ENCODE data around the gene MAPK6. TPM values are rescaled to one million over a fixed set of nuclear protein-coding genes. Genes with fewer than 3 reads are reported as not detected.
"Not testable (repeated sequence)": the region's sequence is repeated elsewhere in the genome, so short reads cannot be mapped to it uniquely, and the experiment has no call there.

MAPK6 gene
- total RNA-seq, 1 experiment from 2014 or later, result 35.9 TPM

DNA sequence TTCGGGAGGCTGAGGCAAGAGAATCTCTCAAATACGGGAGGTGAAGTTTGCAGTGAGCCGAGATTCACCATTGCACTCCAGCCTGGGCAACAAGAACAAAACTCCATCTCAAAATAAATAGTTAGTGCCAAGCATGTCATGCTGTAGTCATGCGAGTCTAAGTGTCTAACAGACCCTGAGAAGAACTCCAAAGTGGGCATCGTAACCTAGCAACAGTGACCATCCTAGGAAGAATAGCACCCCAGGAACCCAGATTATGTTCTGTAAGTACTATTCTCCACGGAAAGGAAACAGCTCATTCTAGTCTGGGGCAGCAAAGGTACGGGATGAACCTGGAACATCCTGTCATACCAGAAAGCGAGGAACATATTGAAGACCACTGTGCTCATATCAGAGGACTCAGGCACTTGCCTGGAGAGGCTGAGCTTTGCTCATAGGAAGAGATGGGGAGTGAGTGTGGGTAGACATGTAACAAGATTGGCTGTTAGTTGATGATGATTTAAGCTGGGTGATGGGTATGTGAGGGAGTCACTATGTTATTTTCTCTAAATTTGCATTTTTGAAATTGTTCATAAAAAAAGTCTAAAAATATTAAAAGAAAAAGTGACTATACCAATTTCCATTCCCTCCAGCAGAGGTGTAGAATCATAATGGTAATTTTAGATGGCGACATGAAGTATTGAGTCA, 61.8 kb downstream of the MAPK6 start:
- Mint-ChIP-seq H3K4me3 (ENCODE audit: low read depth, unreplicated experiment) (no peak overlapping the region), H3K36me3 (ENCODE audit: insufficient read depth, unreplicated experiment) (no peaks in the 10 kb centered on the region), H3K9me3 (ENCODE audit: low read depth, unreplicated experiment) (no peaks in the 10 kb centered on the region), H3K4me1 (ENCODE audit: low read depth, unreplicated experiment) (peaks cover 7% of the 10 kb centered on the region), H3K27ac (ENCODE audit: unreplicated experiment) (no peak overlapping the region), H3K27me3 (ENCODE audit: unreplicated experiment) (no peaks in the 10 kb centered on the region)
- TF ChIP-seq, protein P1, sequence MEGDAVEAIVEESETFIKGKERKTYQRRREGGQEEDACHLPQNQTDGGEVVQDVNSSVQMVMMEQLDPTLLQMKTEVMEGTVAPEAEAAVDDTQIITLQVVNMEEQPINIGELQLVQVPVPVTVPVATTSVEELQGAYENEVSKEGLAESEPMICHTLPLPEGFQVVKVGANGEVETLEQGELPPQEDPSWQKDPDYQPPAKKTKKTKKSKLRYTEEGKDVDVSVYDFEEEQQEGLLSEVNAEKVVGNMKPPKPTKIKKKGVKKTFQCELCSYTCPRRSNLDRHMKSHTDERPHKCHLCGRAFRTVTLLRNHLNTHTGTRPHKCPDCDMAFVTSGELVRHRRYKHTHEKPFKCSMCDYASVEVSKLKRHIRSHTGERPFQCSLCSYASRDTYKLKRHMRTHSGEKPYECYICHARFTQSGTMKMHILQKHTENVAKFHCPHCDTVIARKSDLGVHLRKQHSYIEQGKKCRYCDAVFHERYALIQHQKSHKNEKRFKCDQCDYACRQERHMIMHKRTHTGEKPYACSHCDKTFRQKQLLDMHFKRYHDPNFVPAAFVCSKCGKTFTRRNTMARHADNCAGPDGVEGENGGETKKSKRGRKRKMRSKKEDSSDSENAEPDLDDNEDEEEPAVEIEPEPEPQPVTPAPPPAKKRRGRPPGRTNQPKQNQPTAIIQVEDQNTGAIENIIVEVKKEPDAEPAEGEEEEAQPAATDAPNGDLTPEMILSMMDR (IDR thresholded peaks at IDR 0.05; ENCODE audit: unreplicated experiment), result no peak
- DNase-seq, result no peak
- intact Hi-C loops (cut with micrococcal nuclease; ENCODE audit: unreplicated experiment), result no loop called here
- CTCF ChIA-PET, result interaction anchor here (0.6 to 1.2 kb wide), 3 partner anchors 10 to 109 kb away, joined by 3 to 10 read pairs (median 4); partner anchors contain the start of gene LEO1
- BruUV-seq (replicated peaks), result no TSS peak

DNA sequence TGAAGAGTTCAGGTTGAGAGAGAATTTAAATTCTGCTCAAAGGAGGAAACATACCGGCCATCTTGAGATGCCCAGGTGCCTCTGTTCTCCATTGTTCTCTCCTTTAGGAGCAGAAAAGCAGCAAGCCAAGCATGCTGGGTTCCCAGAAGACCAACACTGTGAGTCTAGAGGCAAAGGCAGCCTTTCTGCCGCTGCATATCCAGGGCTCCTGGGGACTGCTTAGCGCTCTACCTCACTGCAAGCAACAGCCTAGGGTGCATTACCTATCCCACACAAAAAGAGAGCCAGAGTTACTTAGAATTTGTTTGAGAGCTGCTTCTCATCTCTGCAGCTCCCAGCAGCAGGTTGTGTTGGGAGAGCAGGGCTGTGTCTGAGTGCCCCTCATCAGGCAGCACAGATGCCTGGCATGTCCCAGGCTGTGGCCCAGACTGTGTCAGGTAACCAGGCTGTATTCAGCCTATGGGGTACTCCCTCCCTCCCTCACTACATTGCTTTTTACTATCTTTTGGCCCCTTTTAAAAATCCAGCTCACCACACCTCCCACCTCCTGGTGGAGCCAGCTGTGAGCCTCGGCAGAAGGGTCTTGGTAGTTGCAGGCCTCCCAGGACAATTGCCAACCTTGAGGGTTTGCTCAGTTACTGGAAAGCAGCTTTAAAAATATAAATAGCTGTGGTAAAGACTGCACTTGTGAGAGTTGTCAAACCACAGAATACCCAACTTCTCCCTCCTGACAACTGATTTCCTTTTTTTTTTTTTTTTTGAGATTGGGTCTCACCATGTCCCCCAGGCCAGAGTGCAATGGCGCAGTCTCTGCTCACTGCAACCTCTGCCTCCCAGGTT, 63.4 kb downstream of the MAPK6 start:
- no peak for DNase-seq
- no TSS peak for BruUV-seq (replicated peaks)
- H3K27ac Mint-ChIP-seq (ENCODE audit: unreplicated experiment), result no peak overlapping the region
- CTCF ChIA-PET, result interaction anchor here (0.5 kb wide), 1 partner anchor 33 kb away, joined by 3 read pairs; no protein-coding TSS in a partner anchor
- H3K9me3 Mint-ChIP-seq (ENCODE audit: low read depth, unreplicated experiment), result no peaks in the 10 kb centered on the region
- H3K36me3 Mint-ChIP-seq (ENCODE audit: insufficient read depth, unreplicated experiment), result no peaks in the 10 kb centered on the region
- no peaks in the 10 kb centered on the region for H3K4me1 Mint-ChIP-seq (ENCODE audit: low read depth, unreplicated experiment)
- no peak overlapping the region for H3K4me3 Mint-ChIP-seq (ENCODE audit: low read depth, unreplicated experiment)
- intact Hi-C loops (cut with micrococcal nuclease; ENCODE audit: unreplicated experiment), result no loop called here
- no peaks in the 10 kb centered on the region for H3K27me3 Mint-ChIP-seq (ENCODE audit: unreplicated experiment)
- TF ChIP-seq, protein P1 (IDR thresholded peaks at IDR 0.05; ENCODE audit: unreplicated experiment), result no peak

DNA sequence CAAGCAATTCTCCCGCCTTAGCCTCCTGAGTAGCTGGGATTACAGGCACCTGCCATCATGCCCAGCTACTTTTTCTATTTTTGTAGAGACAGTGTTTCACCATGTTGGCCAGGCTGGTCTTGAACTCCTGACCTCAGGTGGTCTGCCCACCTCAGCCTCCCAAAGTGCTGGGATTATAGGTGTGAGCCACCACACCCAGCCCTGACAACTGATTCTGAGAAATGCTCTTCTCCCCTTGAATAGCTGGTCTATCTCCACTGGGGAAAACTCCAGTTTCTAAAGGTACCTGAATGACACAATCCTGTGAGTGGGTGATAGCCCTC, 64.0 kb downstream of the MAPK6 start:
- not testable (repeated sequence) for H3K9me3 Mint-ChIP-seq (ENCODE audit: low read depth, unreplicated experiment)

DNA sequence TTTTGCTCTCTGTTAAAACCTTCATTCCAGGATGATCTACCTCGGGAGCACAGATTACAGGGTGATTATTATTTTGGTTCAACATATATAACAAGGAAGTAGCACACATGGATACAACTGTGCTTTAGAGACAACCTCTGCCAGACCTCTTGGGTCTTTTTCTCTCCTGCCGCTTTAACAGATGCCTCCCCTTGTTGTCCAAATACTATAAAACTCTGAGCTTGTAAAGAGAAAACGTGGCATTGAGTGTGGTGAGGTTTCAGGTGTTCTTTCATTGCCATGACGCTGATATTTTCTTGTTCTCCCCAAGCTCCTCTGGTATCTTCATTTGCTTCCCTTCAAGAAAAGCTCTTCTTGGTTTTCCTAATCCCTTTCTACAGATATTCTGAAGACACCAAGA, 64.6 kb downstream of the MAPK6 start:
- TF ChIP-seq, protein P1 (IDR thresholded peaks at IDR 0.05; ENCODE audit: unreplicated experiment), result no peak
- Mint-ChIP-seq H3K27ac (ENCODE audit: unreplicated experiment) (no peak overlapping the region), H3K27me3 (ENCODE audit: unreplicated experiment) (no peaks in the 10 kb centered on the region), H3K36me3 (ENCODE audit: insufficient read depth, unreplicated experiment) (no peaks in the 10 kb centered on the region), H3K4me1 (ENCODE audit: low read depth, unreplicated experiment) (no peaks in the 10 kb centered on the region), H3K4me3 (ENCODE audit: low read depth, unreplicated experiment) (no peak overlapping the region), H3K9me3 (ENCODE audit: low read depth, unreplicated experiment) (no peaks in the 10 kb centered on the region)
- CTCF ChIA-PET, result no interaction called here
- no peak for DNase-seq
- intact Hi-C loops (cut with micrococcal nuclease; ENCODE audit: unreplicated experiment), result no loop called here
- BruUV-seq (replicated peaks), result no TSS peak

More for the DNA sequence above, 64.0 kb downstream of the MAPK6 start:
- CTCF ChIA-PET, result interaction anchor here (0.5 kb wide), 1 partner anchor 33 kb away, joined by 3 read pairs; no protein-coding TSS in a partner anchor
- intact Hi-C loops (cut with micrococcal nuclease; ENCODE audit: unreplicated experiment); H3K4me1 Mint-ChIP-seq (ENCODE audit: low read depth, unreplicated experiment); H3K27ac Mint-ChIP-seq (ENCODE audit: unreplicated experiment); H3K27me3 Mint-ChIP-seq (ENCODE audit: unreplicated experiment); BruUV-seq (replicated peaks); H3K36me3 Mint-ChIP-seq (ENCODE audit: insufficient read depth, unreplicated experiment); H3K4me3 Mint-ChIP-seq (ENCODE audit: low read depth, unreplicated experiment); DNase-seq: not testable (repeated sequence)
